K562 (cell line): Measurements from ENCODE around the gene SLC45A3. TPM values are rescaled to one million over a fixed set of nuclear protein-coding genes. Genes with fewer than 3 reads are reported as not detected.

Experiments
- ATAC-seq: fragments of 200-7000 bp; cut with Tn5 transposase; 3 replicates; pipeline ENCODE4 v1.9.1; 2020; ENCODE audit warnings: moderate library complexity
- BruUV-seq: library from RNA; stranded (reverse); fragments of 400-500 nt; replicated peaks from 2 replicates; lab custom pipeline; 2021; lab: Mats Ljungman, UMichigan
- CTCF ChIA-PET: fragments of 300-600 bp; formaldehyde crosslinking; extraction: SDS; loops from one replicate; lab custom pipeline; 2021; ENCODE audit warnings: low intra/inter-chr PET ratio; lab: Yijun Ruan, JAX
- POLR2A ChIA-PET: fragments of 300-600, 350-650 bp; sonication (Branson Sonifier 250); formaldehyde crosslinking; extraction: SDS; loops from one replicate; lab custom pipeline; 2021; ENCODE audit warnings: antibody characterized with exemption, inconsistent platforms; lab: Yijun Ruan, JAX
- DNase-seq, 4 experiments: peaks; one replicate each; pipeline versions ENCODE4 v3.0.0 to v3.0.0-alpha.2; 2011 to 2018; ENCODE audit warnings: low spot score in 3 of 4, mixed read lengths in 3 of 4; ENCODE audit errors: extremely low read depth in 1 of 4
- FAIRE-seq: peaks from 2 replicates; lab custom pipeline; 2011; peaks lifted over from hg19 to GRCh38; lab: Jason Lieb, UNC
- H2AFZ ChIP-seq: 2 replicates; pipeline ENCODE4 v1.6.0; 2011; ENCODE audit warnings: low read depth, low read length, control low read depth, inconsistent platforms
- H3K27ac ChIP-seq: fragments of 200-600 bp; 3 replicates; pipeline ENCODE4 v1.8.0; 2011; ENCODE audit warnings: low read depth, mild to moderate bottlenecking, control low read depth, inconsistent platforms, low read length, moderate library complexity, mixed read lengths; ENCODE audit errors: extremely low read depth
- H3K27me3 ChIP-seq, 2 experiments: fragments of 300-600 bp in 1 of 2; 2 replicates in 1 of 2; 3 replicates in 1 of 2; pipeline versions ENCODE4 v1.6.0 to v1.8.0; 2011; ENCODE audit warnings: inconsistent platforms in 2 of 2, low read length in 2 of 2, mild to moderate bottlenecking in 1 of 2, mixed read lengths in 1 of 2, moderate library complexity in 1 of 2; ENCODE audit not compliant: control insufficient read depth in 2 of 2, insufficient read depth in 2 of 2
- H3K36me3 ChIP-seq: fragments of 300-600 bp; 3 replicates; pipeline ENCODE4 v1.8.0; 2011; ENCODE audit warnings: mild to moderate bottlenecking, low read length, inconsistent platforms; ENCODE audit not compliant: control insufficient read depth, insufficient read depth
- H3K4me1 ChIP-seq, 2 experiments: fragments of 200-600 bp in 1 of 2; replicated peaks in 1 of 2; 2 replicates in 1 of 2; 3 replicates in 1 of 2; pipeline versions ENCODE4 v1.5.1 to v1.8.0; 2011; ENCODE audit warnings: inconsistent platforms in 2 of 2, low read length in 2 of 2, mild to moderate bottlenecking in 1 of 2, mixed read lengths in 1 of 2, moderate library complexity in 1 of 2; ENCODE audit not compliant: control insufficient read depth in 2 of 2, insufficient read depth in 2 of 2
- H3K4me2 ChIP-seq: 2 replicates; pipeline ENCODE4 v1.6.1; 2011; ENCODE audit warnings: low read length, control low read depth, inconsistent platforms, mixed read lengths; ENCODE audit not compliant: insufficient read depth
- H3K4me3 ChIP-seq: fragments of 200-600 bp; sonication (generic), shearing (Covaris generic); 2 replicates; pipeline ENCODE4 v1.5.1; 2016; ENCODE audit warnings: control low read depth, inconsistent platforms
- H3K79me2 ChIP-seq: fragments of 200-600 bp; 3 replicates; pipeline ENCODE4 v1.8.0; 2011; ENCODE audit warnings: low read length, inconsistent platforms; ENCODE audit not compliant: control insufficient read depth, insufficient read depth
- H3K9ac ChIP-seq, 2 experiments: 2 replicates each; pipeline versions ENCODE4 v1.6.0 to v1.6.1; 2011; ENCODE audit warnings: low read depth in 2 of 2, low read length in 2 of 2, control low read depth in 1 of 2, inconsistent platforms in 1 of 2, mild to moderate bottlenecking in 1 of 2, mixed read lengths in 1 of 2; ENCODE audit not compliant: insufficient read depth in 1 of 2
- H3K9me1 ChIP-seq: one replicate; pipeline ENCODE4 v1.6.0; 2011; ENCODE audit warnings: inconsistent platforms, mild to moderate bottlenecking, low read length, moderate library complexity; ENCODE audit not compliant: control insufficient read depth, insufficient read depth
- H3K9me3 ChIP-seq: replicated peaks from 2 replicates; pipeline ENCODE4 v1.5.1; 2011; ENCODE audit warnings: low read depth, low read length, inconsistent platforms; ENCODE audit not compliant: control insufficient read depth, insufficient read depth
- H4K20me1 ChIP-seq: replicated peaks from 2 replicates; pipeline ENCODE4 v1.6.1; 2011; ENCODE audit warnings: low read length, inconsistent platforms, mixed read lengths; ENCODE audit not compliant: control insufficient read depth, insufficient read depth
- ASH1L ChIP-seq: fragments of 450-650 bp; IDR thresholded peaks from 2 replicates; pipeline ENCODE4 v1.6.1; 2018; ENCODE audit warnings: borderline replicate concordance, mild to moderate bottlenecking, low read depth; ENCODE audit not compliant: partially characterized antibody
- DACH1 ChIP-seq: fragments of 450-650 bp; IDR thresholded peaks from 2 replicates; pipeline ENCODE4 v1.6.1; 2018; ENCODE audit not compliant: partially characterized antibody
- DEAF1 ChIP-seq: fragments of 450-650 bp; formaldehyde crosslinking; IDR thresholded peaks from 2 replicates; pipeline ENCODE4 v1.4.0; 2020; ENCODE audit warnings: mild to moderate bottlenecking, moderate library complexity
- FOXA3 ChIP-seq, 2 experiments: fragments of 450-650 bp in 1 of 2; sonication (generic) in 1 of 2; formaldehyde crosslinking; IDR thresholded peaks in 1 of 2; conservative IDR thresholded peaks in 1 of 2; 2 replicates each; pipeline versions ENCODE4 v1.4.0 to v1.8.0; 2020 to 2022; ENCODE audit warnings: mild to moderate bottlenecking in 2 of 2, missing genetic modification reagents in 1 of 2
- GABPA ChIP-seq: fragments of 200-800 bp; sonication (Bioruptor generic); conservative IDR thresholded peaks from 2 replicates; pipeline ENCODE4 v1.6.1; 2016; ENCODE audit warnings: low read depth, missing genetic modification characterization, missing compliant biosample characterization
- JUNB ChIP-seq: fragments of 450-650 bp; formaldehyde crosslinking; conservative IDR thresholded peaks from 2 replicates; pipeline ENCODE4 v1.4.0; 2020; ENCODE audit warnings: mild to moderate bottlenecking
- KLF1 ChIP-seq: fragments of 450-650 bp; IDR thresholded peaks from 2 replicates; pipeline ENCODE4 v1.6.1; 2016; ENCODE audit warnings: missing genetic modification characterization, missing compliant biosample characterization
- MCM3 ChIP-seq: fragments of 450-650 bp; IDR thresholded peaks from 2 replicates; pipeline ENCODE4 v1.6.1; 2016
- NR2C2 ChIP-seq, 2 experiments: fragments of 200-800 bp in 1 of 2; sonication (Bioruptor generic) in 1 of 2; sonication (generic) in 1 of 2; formaldehyde crosslinking in 1 of 2; IDR thresholded peaks; 2 replicates each; pipeline versions ENCODE4 v1.6.1 to v1.8.0; 2016 to 2022; ENCODE audit warnings: mild to moderate bottlenecking in 1 of 2, missing compliant biosample characterization in 1 of 2, missing genetic modification characterization in 1 of 2, missing genetic modification reagents in 1 of 2
- POLR3A ChIP-seq: IDR thresholded peaks from 2 replicates; pipeline ENCODE4 v1.6.1; 2011; ENCODE audit warnings: borderline replicate concordance, mild to moderate bottlenecking, moderate library complexity; ENCODE audit not compliant: insufficient read length, insufficient read depth; ENCODE audit errors: extremely low read depth
- PRDM10 ChIP-seq: fragments of 450-650 bp; IDR thresholded peaks from 2 replicates; pipeline ENCODE4 v1.6.1; 2018; ENCODE audit not compliant: partially characterized antibody
- SMAD1 ChIP-seq: fragments of 150-350 bp; IDR thresholded peaks from 2 replicates; pipeline ENCODE4 v1.6.1; 2014; ENCODE audit warnings: low read length, low read depth; ENCODE audit not compliant: partially characterized antibody
- SMARCA4 ChIP-seq: fragments of 450-650 bp; IDR thresholded peaks from 2 replicates; pipeline ENCODE4 v1.6.1; 2016
- SNRNP70 ChIP-seq: fragments of 200-400 bp; formaldehyde crosslinking; optimal IDR thresholded peaks from 2 replicates; pipeline ENCODE3; 2017; ENCODE audit warnings: low read depth, low read length
- ZNF740 ChIP-seq, 3 experiments: fragments of 200-800 bp in 1 of 3; sonication (Bioruptor generic) in 1 of 3; sonication (generic) in 1 of 3; formaldehyde crosslinking in 1 of 3; IDR thresholded peaks; 2 replicates each; pipeline versions ENCODE4 v1.6.1 to v1.8.0; 2016 to 2022; ENCODE audit warnings: mild to moderate bottlenecking in 2 of 3, missing compliant biosample characterization in 2 of 3, missing genetic modification characterization in 2 of 3, missing genetic modification reagents in 1 of 3
- WGBS: fragments of 100-300 bp; shearing (Covaris generic); methylation state at CpG from one replicate; pipeline ENCODE4 v1.1.6; 2016; ENCODE audit warnings: low coverage, mixed read lengths; ENCODE audit not compliant: insufficient coverage; ENCODE audit errors: missing lambda C conversion rate; 5-methylcytosine and 5-hydroxymethylcytosine counted together
- in situ Hi-C: fragments of 300-500 bp; cut with MboI; formaldehyde crosslinking; loops from 4 replicates; pipeline ENCODE4 v1.15.0; 2018; ENCODE audit warnings: inconsistent platforms, mixed read lengths
- intact Hi-C: fragments of 100-400 bp; cut with micrococcal nuclease; formaldehyde crosslinking; loops from 2 replicates; pipeline ENCODE4 v1.14.2; 2022
- polyA plus RNA-seq, 8 experiments: library from polyadenylated mRNA; depleted of rRNA in 4 of 8; stranded (reverse) in 5 of 8; unstranded in 3 of 8; fragments of >200 nt; fragmentation: Nextera tagmentation in 2 of 8; fragmentation: Illumina TruSeq in 1 of 8; extraction: Ambion mirVana in 2 of 8; extraction: Trizol in 1 of 8; gene quantifications; 2 replicates each; pipeline versions ENCODE4 v1.2.1 to v1.2.3, GENCODE V29; 2011 to 2014; ENCODE audit warnings: inconsistent platforms in 1 of 8, missing spikeins in 1 of 8
- total RNA-seq, 7 experiments: library from RNA; depleted of rRNA in 6 of 7; stranded (reverse); fragments of >200 nt in 6 of 7; fragmentation: Illumina TruSeq in 2 of 7; extraction: Trizol in 2 of 7; gene quantifications; 2 replicates each; pipeline versions ENCODE4 v1.2.1 to v1.2.3, GENCODE V29; 2011 to 2021; ENCODE audit warnings: low replicate concordance in 1 of 7

SLC45A3 gene
- total and polyA plus RNA-seq, 9 of the 15 experiments (the other 6 are each of a cell fraction or from before 2014, with no cell fraction given) = 0.06 to 3.3 (median 1.3) TPM

GRCh38 chr1:205619376-205619775 is 60.9 kb downstream of the SLC45A3 start:
- H3K9me1 ChIP-seq = no peaks in the 10 kb centered on the region
- DNase-seq (no peak), ATAC-seq (no peak), FAIRE-seq (no peak)
- peaks cover 16% of the 10 kb centered on the region for H3K79me2 ChIP-seq
- intact Hi-C loops = no loop called here
- CTCF ChIA-PET = no interaction called here
- POLR2A ChIA-PET = interaction anchor here (1.8 kb wide), 1 partner anchor 12 kb away, joined by 6 read pairs; the partner anchor contains the start of gene ELK4
- H3K36me3 ChIP-seq = peaks cover 91% of the 10 kb centered on the region
- H2AFZ ChIP-seq = no peak overlapping the region
- in situ Hi-C loops = no loop called here
- H3K4me3 ChIP-seq = no peak overlapping the region
- no peaks in the 10 kb centered on the region; a peak in 2 of 5 replicates for H3K4me1 ChIP-seq
- no peak overlapping the region for H3K27ac ChIP-seq
- H3K9ac ChIP-seq = no peak overlapping the region
- WGBS = 90% methylated on average over 3 of the region's 3 CpGs
- BruUV-seq = no TSS peak
- H3K9me3 ChIP-seq = no peaks in the 10 kb centered on the region
- TF ChIP-seq JUNB (no peak), NR2C2 (CRISPR knock-in tag; IDR thresholded peaks at IDR 0.05) (no peak), NR2C2 (tag; IDR thresholded peaks at IDR 0.05) (no peak), DACH1 (no peak), ASH1L (no peak), PRDM10 (no peak), SMARCA4 (no peak), ZNF740 (CRISPR knock-in tag; IDR thresholded peaks at IDR 0.05) (no peak), ZNF740 (tag; IDR thresholded peaks at IDR 0.05) (no peak), SNRNP70 (no peak), KLF1 (no peak), SMAD1 (no peak), POLR3A (no peak), DEAF1 (no peak), MCM3 (no peak), GABPA (no peak), FOXA3 (CRISPR knock-in tag; conservative IDR thresholded peaks at IDR 0.05 in 1 of 2, IDR thresholded peaks at IDR 0.05 in 1 of 2) (no peak)
- TF ChIP-seq, all 486 proteins: peak for 0
- Histone ChIP-seq H4K20me1 (no peaks in the 10 kb centered on the region), H3K27me3 (no peaks in the 10 kb centered on the region), H3K4me2 (no peak overlapping the region)
